ENCODE results near the gene KIF2C.
"Not testable (repeated sequence)": the region's sequence is repeated elsewhere in the genome, so short reads cannot be mapped to it uniquely, and the experiment has no call there.

The KIF2C gene

DNA sequence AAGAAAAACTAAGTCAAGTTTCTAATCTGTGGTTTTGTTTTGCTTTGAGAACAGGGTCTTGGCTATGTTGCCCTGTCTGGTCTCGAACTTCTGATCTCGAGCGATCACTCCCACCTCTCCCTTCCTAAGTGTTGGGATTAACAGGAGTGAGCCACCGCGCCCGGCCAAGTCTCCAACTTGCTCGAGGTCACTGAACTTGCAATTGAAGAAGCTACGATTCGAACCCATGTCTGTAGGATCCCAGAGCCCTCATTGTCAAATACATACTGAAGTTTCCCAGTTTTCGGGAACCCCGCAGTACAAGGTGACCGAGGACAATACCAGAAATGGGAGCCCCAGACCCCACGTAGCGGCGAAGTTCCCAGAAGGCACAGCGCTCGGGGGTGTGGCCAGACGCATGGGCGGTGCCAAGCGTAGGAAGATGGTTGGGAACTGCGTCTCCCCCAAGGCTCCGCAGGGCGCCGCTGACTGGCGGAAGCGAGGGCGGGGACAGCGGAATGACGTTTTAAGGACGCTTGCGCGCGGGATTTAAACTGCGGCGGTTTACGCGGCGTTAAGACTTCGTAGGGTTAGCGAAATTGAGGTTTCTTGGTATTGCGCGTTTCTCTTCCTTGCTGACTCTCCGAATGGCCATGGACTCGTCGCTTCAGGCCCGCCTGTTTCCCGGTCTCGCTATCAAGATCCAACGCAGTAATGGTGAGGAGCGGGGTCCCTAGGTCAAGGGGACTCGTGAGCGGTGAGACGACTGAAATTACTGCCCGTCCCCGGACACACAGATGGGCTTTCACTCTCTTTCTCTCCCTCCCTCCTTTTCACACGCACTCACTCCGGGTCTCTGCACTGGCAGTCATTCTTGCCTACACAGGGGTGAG, at the start of gene KIF2C:
TSS of gene KIF2C (plus strand) at position 531 of the 872 bp plus-strand sequence. CDS start at position 627, 96 bp downstream.
- DNase-seq (ENCODE audit: low read depth): peak; percentile 94

DNA sequence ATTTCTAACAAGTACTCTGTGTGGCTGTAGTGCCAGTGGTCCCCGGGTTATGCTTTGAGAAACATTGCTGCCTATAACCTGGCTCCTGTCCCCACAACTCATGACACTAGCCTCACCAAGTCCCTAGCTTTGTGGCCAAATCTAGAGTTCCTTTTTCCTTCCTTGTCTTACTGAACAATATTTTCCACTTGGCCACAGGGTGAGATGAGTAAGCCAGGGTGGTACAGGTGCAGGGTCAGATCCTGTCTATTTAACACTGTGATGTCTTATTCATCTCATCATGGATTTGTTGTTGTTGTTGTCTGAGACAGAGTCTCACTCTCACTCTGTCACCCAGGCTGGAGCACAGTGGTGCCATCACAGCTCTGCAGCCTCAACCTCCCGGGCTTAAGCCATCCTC, 46.5 kb upstream of the KIF2C start:
- no peak for DNase-seq (ENCODE audit: low read depth)

DNA sequence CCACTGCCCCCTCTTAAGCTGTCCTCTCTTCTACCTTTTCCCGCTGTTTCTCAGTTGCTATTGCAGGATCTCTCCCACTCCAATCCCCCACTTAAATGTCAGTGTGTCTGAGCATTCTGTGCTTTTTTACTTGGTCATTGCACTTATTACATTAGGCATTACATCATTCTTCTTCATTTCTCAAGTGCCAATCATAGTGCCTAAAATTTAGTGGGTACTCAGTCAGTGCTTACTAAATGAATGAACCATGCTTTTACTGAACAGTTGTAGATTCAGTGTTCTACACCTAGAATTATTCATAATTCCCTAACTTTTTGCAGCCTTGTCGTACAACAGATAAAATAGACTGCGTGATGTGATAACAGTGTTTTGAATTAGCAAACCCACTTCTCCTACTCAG, 45.7 kb upstream of the KIF2C start:
- DNase-seq (ENCODE audit: low read depth): no peak

DNA sequence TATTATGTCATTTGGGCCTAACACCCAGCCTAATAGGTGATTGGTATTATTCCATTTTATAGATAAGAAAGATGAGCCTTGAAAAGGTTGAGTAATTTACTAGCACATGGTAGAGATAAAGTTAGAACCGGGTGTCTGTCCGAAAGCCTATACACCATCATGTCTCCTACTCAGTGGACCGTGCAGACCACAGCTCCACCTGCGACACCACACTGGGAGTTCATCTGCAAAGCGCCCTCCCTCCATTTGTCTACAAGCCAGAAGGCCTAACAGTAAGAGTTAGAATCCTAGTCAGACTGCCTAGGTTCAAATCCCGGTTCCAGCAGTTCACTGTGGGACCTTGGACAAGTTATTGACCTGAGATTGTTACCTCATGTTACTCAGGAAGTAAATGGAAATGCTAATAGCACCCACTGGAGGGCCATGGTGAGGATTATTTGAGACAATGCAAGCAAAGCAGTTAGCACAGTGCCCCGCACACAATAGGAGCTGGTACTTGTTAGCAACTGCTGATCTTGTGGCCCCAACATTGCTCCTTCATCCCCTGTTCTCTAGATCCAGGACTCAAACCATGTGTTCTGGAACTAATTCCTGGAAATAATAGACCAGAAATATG, 44.7 kb upstream of the KIF2C start:
- DNase-seq (ENCODE audit: low read depth): no peak

DNA sequence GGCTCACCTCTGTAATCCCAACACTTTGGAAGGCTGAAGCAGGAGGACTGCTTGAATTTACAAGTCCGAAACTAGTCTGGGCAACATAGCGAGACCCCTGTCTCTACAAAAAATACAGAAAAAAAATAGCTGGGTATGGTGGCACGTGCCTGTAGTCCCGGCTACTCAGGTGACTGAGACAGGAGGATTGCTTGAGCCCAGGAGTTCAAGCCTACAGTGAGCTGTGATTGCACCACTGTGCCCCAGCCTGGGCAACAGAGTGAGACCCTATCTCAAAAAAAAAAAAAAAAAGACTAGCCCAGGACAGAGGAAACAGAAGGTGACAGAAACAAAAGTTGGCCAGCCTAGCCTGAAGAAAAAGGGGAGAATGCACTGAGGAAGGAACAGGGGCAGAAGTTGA, 44.0 kb upstream of the KIF2C start:
- no peak for DNase-seq (ENCODE audit: low read depth)

DNA sequence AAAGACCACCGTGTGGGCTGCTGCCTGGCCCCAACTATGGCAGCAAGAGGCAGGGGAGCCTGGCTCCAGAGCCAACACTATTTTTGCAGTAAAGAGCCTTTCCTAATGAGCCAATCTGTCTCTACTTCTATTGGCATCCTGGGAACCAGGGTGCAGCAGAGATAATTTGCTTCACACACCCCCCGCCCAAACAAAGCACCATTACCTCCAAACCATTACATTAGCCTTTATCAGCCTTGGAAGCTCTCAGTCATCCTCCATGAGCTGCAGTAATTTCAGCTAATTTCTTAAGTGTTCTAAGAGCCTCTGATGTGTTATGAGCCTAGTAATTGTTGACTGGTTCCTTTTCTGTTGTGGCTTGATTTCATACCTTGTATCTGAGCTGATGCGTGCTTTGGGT, 43.5 kb upstream of the KIF2C start:
- no peak for DNase-seq (ENCODE audit: low read depth)

DNA sequence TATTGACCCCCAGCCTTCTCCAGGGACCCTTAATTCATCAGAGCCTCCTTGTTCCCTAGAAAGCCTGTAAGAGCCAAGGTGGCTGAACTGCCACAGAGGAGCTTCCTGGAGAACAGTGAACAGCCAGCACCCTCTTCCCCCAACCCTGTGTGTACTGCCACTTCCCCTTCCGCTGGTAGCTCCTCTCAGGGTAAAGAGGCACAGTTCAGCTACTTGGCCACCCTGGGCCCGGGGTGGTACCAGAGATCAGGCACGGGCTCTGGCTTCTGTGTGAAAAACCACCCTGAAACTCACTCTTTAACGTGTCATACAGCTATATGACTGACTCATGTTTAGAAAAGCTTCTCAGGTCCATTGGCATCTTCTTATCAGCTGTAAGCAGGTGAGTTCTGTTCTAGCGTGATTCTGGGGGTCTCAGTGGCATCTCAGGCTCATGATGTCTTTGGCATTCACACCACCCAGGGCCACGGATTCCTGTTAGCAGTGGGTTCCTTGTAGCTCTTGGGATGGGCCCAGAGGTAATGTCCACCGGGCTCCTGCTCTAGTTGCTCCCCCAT, 42.8 kb upstream of the KIF2C start:
- peak; percentile 22 for DNase-seq (ENCODE audit: low read depth)

DNA sequence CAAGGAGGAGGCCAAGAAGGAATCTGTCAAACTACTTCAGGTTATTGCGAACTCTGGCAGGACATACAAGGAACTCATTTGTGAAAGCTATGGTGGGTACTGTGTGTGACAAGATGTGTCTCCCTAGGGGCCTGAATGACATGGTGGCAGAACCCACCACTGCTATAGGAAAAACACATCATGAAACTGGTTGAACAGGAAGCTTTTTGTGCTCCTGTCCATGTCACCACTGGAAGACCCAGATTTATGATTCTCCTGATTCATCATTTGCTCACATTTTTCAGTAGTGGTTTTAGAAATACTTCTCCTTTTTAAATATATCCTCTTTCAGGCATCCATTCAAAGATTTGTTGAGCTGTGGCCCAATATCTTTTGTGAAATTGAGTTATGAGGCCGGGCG, 41.5 kb upstream of the KIF2C start:
- no peak for DNase-seq (ENCODE audit: low read depth)

DNA sequence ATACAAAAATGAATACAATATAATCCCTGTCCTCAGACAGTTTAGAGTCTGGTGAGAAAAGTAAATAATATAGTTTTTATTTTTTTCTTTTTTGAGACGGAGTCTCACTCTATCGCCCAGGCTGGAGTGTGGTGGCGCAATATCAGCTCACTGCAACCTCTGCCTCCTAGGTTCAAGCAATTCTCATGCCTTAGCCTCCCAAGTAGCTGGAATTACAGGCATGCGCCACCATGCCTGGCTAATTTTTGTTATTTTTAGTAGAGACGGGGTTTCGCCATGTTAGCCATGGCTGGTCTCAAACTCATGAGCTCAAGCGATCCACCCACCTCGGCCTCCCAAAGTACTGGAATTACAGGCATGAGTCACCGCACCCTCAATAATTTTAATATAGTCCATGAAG, 40.3 kb upstream of the KIF2C start:
- DNase-seq (ENCODE audit: low read depth): not testable (repeated sequence)

DNA sequence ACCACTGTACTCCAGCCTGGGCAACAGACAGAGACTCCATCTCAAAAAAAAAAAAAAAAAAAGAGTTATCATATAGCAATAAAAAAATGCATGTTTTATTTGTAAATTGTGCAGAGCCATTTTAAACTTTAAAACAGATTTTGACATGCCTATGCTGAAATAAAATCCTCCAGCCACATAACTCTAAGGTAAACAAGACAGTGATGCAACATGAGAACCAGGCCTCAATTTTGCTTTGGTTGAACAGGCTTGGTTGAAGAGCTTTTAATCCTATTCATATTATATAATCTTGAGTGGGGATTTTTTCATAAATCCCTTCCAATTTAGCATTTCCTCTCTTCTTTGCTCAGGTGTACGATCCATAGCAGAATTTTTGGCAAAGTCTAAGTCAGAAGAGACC, 39.1 kb upstream of the KIF2C start:
- DNase-seq (ENCODE audit: low read depth): no peak

DNA sequence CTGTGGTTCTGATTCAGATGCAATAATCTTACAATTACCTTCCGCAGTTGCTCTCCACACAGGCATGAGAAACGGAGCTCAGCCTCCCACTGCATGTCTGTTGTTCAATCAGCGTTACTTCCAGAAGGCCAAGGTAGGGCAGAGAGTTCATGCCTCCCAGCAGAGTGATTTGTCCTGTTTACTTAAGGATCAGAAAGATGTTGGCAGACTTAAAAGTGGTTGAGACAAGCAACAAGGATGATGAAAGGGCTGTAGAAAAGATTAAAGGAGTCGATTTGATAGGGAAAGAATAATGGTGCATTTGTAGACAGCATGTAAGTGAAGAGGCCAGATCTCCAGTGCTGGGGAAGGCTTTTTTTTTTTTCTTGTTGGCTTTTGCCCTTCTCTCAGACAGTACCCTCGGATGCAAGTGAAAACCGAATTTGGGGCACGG, 38.5 kb upstream of the KIF2C start:
- DNase-seq (ENCODE audit: low read depth): no peak

DNA sequence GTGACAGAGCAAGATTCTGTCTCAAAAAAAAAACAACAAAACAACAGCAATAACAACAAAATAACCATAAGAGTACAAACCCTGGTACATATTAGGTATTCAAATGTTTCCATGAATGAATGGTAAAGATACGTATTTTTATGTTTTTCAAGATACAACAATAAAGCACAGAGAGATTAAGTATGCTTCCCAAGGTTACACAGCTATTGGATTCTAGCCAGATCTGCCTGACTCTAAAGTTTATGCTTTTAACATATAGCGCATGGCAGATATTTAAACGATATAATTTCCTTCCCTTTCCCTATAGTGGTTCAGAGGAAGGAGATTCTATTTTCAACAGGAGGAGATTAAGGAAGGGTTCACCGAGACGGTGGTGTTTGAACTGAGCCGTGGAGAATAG, 34.2 kb upstream of the KIF2C start:
- DNase-seq (ENCODE audit: low read depth): no peak

DNA sequence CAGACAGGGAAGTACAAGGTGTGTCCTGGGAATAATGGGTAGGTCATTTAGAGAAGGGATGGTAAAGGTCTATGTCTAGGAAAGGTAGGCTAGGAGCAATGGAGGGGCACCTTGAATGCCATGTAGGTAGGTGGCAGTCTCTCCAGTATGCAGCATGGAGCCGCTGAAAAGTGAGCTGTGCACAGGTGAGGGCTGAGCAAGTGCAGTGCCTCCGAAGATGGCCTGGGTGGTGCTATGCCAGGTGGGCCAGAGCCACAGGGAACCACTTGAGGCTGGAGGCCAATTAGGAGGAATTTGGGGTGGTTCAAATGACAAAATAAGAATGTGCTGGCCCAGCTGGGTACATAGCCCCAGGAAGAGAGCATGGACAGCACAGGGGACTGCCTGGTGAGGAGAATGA, 33.7 kb upstream of the KIF2C start:
- DNase-seq (ENCODE audit: low read depth): no peak

DNA sequence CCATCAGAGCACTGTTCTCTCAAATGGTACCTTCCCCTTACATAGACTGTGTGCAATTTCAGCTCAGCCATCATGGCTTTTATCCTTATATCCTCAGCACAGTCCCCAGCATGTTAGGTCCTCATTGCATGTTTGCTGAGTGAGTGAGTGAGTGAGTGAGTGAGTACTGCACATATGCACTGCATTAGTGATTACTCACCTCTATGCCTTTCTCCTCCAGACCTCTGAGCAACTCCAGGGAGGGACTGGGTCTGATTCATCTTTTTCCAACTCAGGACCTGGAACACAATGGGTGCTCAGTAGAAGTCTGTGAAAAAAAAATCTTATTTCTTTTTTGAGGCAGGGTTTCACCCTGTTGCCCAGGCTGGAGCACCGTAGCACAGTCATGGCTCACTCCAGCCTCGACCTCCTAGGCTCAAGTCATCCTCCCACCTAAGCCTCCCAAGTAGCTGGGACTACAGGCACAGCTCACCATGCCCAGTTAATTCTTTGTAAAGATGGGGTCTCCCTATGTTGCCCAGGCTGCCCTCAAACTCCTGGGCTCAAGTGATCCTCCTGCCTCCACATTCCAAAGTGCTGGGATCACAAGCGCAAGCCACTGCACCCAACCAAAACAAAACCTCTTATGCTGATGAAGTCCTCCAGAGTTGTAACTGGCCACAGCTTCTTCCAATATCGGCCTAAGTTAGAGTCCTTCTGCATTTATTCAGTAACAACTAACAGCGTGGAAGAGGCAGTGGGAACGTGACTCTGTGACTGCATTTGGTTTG, 32.3 kb upstream of the KIF2C start:
- no peak for DNase-seq (ENCODE audit: low read depth)

DNA sequence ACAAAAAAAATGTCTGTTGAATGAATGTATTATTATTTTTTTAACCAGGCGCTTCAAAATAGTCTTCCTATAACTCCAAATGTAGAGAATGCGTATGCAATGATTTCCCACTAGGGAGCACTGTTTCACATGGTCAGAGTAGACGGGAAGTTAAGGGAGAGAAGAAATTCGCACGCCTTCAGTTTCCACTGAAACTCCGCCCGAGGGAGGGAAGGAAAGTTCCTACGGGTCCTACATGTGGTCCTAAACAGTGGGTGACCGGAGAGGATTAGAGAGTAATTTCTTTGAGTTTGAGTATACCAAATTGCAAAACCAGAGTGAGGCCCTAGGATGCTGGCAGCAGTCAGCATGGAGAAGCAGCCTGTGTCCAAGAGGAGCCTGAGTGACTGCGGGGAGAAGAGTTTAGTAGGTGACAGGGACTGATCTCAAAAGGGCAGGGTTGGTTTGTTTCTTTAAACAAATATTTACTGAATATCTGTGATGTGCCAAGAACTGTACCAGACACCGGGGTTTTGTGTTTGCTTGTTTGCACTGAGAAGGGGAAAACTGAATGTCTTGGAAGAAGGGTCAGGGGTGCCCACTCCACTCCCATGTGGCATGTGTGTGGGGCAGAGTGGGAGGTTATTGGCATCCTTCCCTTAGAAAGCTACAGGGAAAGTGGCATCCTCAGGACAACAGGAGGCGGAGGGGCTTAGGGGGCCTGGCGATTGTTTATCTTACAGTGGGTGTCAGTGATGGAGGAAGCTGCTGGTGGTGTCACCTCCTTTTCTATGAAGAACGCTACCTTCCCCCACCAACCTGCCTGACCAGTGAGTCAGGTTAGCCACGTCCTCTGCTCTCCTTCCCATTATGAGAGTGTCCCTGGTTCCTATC, 31.4 kb upstream of the KIF2C start:
- no peak for DNase-seq (ENCODE audit: low read depth)

DNA sequence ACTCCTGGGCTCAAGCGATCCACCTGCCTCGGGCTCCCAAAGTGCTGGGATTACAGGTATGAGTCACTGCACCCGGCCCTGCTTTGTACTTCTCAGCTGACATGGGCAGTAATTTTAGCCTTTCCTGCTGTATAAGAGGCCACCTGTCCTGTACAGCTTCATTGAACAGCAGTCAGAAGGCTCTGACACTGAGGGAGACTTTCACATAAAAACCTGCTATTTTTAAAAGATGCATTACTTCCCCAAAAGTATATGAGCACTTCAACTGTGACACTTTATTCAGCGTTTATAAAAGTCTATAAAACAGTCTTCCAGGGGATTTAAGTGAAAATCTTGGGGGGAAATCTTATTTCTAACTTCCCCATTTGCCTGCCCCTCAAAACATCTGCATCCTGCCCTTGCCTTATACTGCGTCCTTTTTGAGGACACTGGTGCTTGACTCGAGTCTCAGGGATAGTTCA, 26.3 kb upstream of the KIF2C start:
- no peak for DNase-seq (ENCODE audit: low read depth)

DNA sequence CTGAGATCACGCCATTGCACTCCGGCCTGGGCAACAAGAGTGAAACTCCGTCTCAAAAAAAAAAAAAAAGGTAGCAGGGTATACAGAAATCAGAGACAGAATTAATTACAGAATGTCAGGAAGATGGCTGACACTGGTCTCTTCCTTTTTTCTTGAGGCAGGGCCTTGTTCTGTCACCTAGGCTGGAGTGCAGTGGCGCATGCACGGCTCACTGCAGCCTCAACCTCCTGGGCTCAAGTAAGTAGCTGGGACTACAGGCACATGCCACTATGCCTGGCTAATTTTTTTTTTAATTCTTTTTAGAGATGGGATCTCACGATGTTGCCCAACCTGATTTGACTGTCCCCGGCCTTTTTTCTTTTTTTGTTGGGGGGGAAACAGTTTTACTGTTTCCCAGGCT, 25.1 kb upstream of the KIF2C start:
- no peak for DNase-seq (ENCODE audit: low read depth)

DNA sequence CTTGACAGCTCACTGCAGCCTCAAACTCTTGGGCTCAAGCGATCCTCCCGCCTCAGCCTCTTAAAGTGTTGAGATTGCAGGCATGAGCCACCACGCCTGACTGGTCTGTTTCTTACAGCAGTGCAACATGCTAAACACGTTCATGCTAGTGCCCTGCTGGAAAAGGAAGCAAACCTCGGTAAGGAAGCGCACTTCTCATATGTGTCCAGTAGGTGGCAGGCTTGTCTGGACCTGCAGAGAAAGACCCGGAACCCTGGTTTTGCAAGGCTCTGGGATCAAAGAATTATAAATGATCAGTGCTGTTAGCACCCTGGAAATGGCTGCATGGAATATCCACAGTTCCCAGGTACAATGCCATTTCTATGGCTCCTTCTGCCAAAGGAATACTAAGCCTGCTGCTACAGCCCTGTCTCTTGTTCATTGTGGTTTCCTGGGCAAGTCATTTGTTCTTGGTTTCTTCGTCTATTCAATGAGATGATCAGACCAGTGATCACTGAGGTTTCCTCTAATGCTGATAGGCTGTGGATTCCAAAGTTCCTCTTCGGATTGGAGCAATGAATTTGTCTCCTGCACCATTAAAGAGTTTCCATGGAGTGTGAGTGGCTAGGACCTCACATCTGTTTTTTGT, 24.6 kb upstream of the KIF2C start:
- peak; percentile 41 for DNase-seq (ENCODE audit: low read depth)

DNA sequence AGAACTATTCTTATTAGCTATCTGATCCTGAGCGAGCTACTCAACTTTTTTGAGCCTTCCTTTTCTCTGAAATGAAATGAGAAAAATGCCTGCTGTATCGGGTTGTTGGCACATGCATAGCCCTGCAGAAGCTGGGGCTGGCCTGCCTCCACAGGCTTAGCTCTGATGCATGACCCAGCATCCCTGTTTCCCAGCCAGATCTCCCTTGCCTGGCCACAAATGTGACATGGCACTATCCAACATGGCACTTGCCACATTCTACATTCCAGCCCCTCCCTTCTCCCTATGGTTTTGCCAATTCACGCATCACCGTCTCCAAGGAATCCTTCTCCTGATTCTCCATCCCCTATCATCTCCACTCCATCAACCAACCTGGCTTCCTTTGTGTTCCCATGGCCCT, 22.5 kb upstream of the KIF2C start:
- no peak for DNase-seq (ENCODE audit: low read depth)

DNA sequence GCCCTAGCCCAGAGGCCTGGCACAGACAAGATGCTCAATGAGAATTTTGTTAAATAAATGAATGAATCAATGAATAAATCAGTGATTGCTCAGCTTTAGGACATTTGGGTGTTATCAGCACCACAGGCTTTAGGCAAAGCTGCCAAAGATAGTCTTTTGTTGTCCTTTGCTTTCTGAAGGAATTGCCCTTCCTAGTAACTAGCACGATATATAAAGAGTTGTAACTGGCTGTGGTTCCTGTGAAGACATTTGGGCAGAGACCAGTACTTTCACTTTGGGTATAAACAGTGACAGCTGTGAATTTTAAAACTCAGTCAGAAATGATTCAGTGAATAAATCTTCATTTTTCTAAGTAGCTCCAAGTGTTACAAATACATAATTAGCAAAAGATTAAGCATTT, 22.0 kb upstream of the KIF2C start:
- DNase-seq (ENCODE audit: low read depth): no peak

DNA sequence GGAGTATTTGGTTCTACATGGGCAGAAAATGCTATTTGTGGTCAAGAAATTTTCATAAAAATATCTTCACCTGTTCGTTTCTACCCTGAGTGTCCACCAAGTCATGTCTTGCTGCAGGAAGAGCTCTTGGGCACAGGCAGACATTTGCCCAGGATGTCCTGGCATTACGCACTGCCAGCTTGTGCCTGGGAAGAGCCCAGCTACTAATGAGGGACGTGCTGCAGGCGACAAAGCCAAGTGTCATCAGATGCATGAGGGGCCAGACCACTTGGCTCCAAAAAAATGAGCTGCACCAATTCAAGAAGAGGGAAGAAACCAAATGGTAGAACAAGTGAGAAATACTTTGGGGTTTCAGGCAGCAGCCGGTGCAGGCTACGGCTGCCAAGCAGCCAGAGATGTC, 21.5 kb upstream of the KIF2C start:
- DNase-seq (ENCODE audit: low read depth): no peak

All from activated T-cell treated with anti-CD3 and anti-CD28 coated beads for 1 hour (primary cell).